Neural progenitor cell (in vitro differentiated cells): ENCODE measurements around the gene METTL1. TPM values are rescaled to one million over a fixed set of nuclear protein-coding genes. Genes with fewer than 3 reads are reported as not detected.

Experiments used
- DNase-seq: peaks from one replicate; pipeline ENCODE4 v3.0.0-alpha.2; 2016; ENCODE audit warnings: low spot score
- H2AFZ ChIP-seq: fragments of 200-600 bp; sonication (generic); replicated peaks from 2 replicates; pipeline ENCODE4 v1.6.1; 2016; ENCODE audit warnings: antibody characterized with exemption
- H3F3A ChIP-seq: fragments of 200-600 bp; sonication (generic); 2 replicates; pipeline ENCODE4 v1.6.1; 2016; ENCODE audit warnings: antibody characterized with exemption, low read depth
- H3K27ac ChIP-seq: fragments of 200-600 bp; sonication (generic); 2 replicates; pipeline ENCODE4 v1.5.1; 2016; ENCODE audit warnings: mild to moderate bottlenecking
- H3K27me3 ChIP-seq: fragments of 200-600 bp; sonication (generic); 2 replicates; pipeline ENCODE4 v1.6.1; 2016; ENCODE audit warnings: mild to moderate bottlenecking, moderate library complexity
- H3K36me3 ChIP-seq: fragments of 200-600 bp; sonication (generic); 2 replicates; pipeline ENCODE4 v1.5.1; 2016
- H3K4me1 ChIP-seq: fragments of 200-600 bp; sonication (generic); 2 replicates; pipeline ENCODE4 v1.6.1; 2016; ENCODE audit warnings: mixed run types
- H3K4me2 ChIP-seq: fragments of 200-600 bp; sonication (generic); 2 replicates; pipeline ENCODE4 v1.6.1; 2016
- H3K4me3 ChIP-seq: fragments of 200-600 bp; sonication (generic); 2 replicates; pipeline ENCODE4 v1.5.1; 2016
- H3K79me2 ChIP-seq: fragments of 200-600 bp; sonication (generic); 2 replicates; pipeline ENCODE4 v1.6.1; 2016; ENCODE audit warnings: low read depth
- H3K9ac ChIP-seq: fragments of 200-600 bp; sonication (generic); 2 replicates; pipeline ENCODE4 v1.6.1; 2016
- H3K9me3 ChIP-seq: fragments of 200-600 bp; sonication (generic); 2 replicates; pipeline ENCODE4 v1.5.1; 2016; ENCODE audit warnings: low read depth
- H4K20me1 ChIP-seq: fragments of 200-600 bp; sonication (generic); 2 replicates; pipeline ENCODE4 v1.6.1; 2016; ENCODE audit warnings: low read depth
- H3K27ac Mint-ChIP-seq: 3 replicates; pipeline ENCODE4 v1.8.0; 2021; ENCODE audit warnings: mixed read lengths
- H3K27me3 Mint-ChIP-seq: 2 replicates; pipeline ENCODE4 v1.8.0; 2022; ENCODE audit warnings: low read depth, mild to moderate bottlenecking, inconsistent platforms, moderate library complexity, mixed read lengths; ENCODE audit not compliant: insufficient read depth
- H3K36me3 Mint-ChIP-seq: 3 replicates; pipeline ENCODE4 v1.8.0; 2021; ENCODE audit warnings: mixed read lengths
- H3K4me1 Mint-ChIP-seq: 3 replicates; pipeline ENCODE4 v1.8.0; 2021; ENCODE audit warnings: mixed read lengths
- H3K4me3 Mint-ChIP-seq: 3 replicates; pipeline ENCODE4 v1.8.0; 2021; ENCODE audit warnings: mild to moderate bottlenecking, moderate library complexity, mixed read lengths
- H3K9me3 Mint-ChIP-seq: 3 replicates; pipeline ENCODE4 v1.8.0; 2020; ENCODE audit warnings: mixed read lengths
- EZH2 ChIP-seq: fragments of 200-600 bp; sonication (generic); IDR thresholded peaks from 2 replicates; pipeline ENCODE4 v1.6.1; 2017; ENCODE audit warnings: antibody characterized with exemption, mild to moderate bottlenecking, moderate library complexity
- EZH2phosphoT487 ChIP-seq: fragments of 200-600 bp; sonication (generic); IDR thresholded peaks from 2 replicates; pipeline ENCODE4 v1.6.1; 2017; ENCODE audit warnings: antibody characterized with exemption
- microRNA-seq: library from miRNA; unstranded; fragments of <30 nt; microRNA quantifications from one replicate; pipeline ENCODE4, GENCODE V29; 2016
- small RNA-seq: library from RNA; depleted of rRNA; stranded (forward); fragments of <200 nt; gene quantifications from one replicate; pipeline ENCODE3, GENCODE V24; 2015
- total RNA-seq: library from RNA; depleted of rRNA; stranded (reverse); fragments of >200 nt; gene quantifications from 2 replicates; pipeline ENCODE4 v1.2.3, GENCODE V29; 2015; ENCODE audit warnings: low replicate concordance
- TF ChIP-seq, protein P1 (sequence below): fragments of 200-600 bp; sonication (generic); IDR thresholded peaks from 2 replicates; pipeline ENCODE4 v1.5.1; 2017; ENCODE audit warnings: antibody characterized with exemption, mild to moderate bottlenecking

Gene METTL1
- total RNA-seq, 1 donor from 2014 or later, result 5.6 TPM

DNA sequence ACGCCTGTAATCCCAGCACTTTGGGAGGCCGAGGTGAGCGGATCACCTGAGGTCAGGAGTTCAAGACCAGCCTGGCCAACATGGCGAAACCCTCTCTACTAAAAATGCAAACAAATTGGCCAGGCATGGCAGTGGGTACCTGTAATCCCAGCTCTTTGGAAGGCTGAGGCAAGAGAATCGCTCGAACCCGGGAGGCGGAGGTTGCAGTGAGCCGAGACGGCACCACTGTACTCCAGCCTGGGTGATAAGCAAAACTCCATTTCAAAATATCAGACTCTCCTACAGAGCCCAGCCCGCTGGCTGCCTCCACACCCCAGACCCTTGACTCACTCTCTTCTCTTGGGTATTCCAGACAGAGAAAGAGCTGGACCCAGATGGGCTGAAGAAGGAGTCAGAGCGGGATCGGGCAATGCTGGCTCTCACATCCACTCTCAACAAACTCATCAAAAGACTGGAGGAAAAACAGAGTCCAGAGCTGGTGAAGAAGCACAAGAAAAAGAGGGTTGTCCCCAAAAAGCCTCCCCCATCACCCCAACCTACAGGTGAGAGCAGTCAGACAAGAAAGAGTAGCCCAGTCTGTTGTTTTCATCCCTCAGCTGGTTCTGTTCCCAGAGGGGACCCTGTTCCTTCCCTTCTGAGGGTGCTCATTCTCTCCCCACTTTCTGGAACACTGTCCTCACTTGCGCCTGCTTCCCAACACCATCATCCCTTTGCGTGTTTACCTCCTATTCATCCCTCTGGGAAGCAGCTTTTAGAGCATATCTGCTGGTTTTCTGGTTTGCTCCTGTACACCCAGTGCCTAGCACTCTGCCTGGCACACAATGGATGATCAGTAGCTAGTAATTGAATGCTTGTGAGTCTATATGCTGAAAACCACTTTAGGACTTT, 53.0 kb downstream of the METTL1 start:
- Histone ChIP-seq H3K27me3 (peaks cover 13% of the 10 kb centered on the region), H3K9ac (no peak overlapping the region), H3K27ac (no peak overlapping the region), H3K79me2 (no peaks in the 10 kb centered on the region), H4K20me1 (no peaks in the 10 kb centered on the region), H3K4me3 (no peak overlapping the region), H3K4me1 (no peaks in the 10 kb centered on the region), H3F3A (no peaks in the 10 kb centered on the region), H3K9me3 (no peaks in the 10 kb centered on the region), H2AFZ (no peak overlapping the region), H3K4me2 (no peak overlapping the region), H3K36me3 (no peaks in the 10 kb centered on the region)
- TF ChIP-seq EZH2phosphoT487 (no peak), EZH2 (no peak)
- TF ChIP-seq, protein P1, sequence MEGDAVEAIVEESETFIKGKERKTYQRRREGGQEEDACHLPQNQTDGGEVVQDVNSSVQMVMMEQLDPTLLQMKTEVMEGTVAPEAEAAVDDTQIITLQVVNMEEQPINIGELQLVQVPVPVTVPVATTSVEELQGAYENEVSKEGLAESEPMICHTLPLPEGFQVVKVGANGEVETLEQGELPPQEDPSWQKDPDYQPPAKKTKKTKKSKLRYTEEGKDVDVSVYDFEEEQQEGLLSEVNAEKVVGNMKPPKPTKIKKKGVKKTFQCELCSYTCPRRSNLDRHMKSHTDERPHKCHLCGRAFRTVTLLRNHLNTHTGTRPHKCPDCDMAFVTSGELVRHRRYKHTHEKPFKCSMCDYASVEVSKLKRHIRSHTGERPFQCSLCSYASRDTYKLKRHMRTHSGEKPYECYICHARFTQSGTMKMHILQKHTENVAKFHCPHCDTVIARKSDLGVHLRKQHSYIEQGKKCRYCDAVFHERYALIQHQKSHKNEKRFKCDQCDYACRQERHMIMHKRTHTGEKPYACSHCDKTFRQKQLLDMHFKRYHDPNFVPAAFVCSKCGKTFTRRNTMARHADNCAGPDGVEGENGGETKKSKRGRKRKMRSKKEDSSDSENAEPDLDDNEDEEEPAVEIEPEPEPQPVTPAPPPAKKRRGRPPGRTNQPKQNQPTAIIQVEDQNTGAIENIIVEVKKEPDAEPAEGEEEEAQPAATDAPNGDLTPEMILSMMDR, result no peak
- peaks cover 3% of the 10 kb centered on the region for H3K4me1 Mint-ChIP-seq
- no peak overlapping the region for H3K27ac Mint-ChIP-seq
- H3K27me3 Mint-ChIP-seq, result peaks cover 5% of the 10 kb centered on the region
- DNase-seq, result no peak
- no peak overlapping the region for H3K4me3 Mint-ChIP-seq
- H3K9me3 Mint-ChIP-seq, result no peaks in the 10 kb centered on the region
- peaks cover 5% of the 10 kb centered on the region for H3K36me3 Mint-ChIP-seq

Small RNA genes within 50 kb of the gene (microRNA-seq; reads per million reads assigned to microRNA genes)
- not detected for gene MIR6759

Small RNA genes within 50 kb of the gene (small RNA-seq; reads per million reads assigned to genes)
- not detected for gene RNU6-1083P

Other genes starting within 250 kb of the METTL1 start
- 3.6 and 5.4 TPM in 2 replicates for gene MBD6, start 249.3 kb downstream of the METTL1 start, total RNA-seq
- 147 and 192 TPM in 2 replicates for gene DCTN2, start 224.9 kb downstream of the METTL1 start, total RNA-seq
- gene KIF5A, start 222.1 kb downstream of the METTL1 start, total RNA-seq, result 7.9 and 8.6 TPM in 2 replicates
- gene PIP4K2C, start 180.9 kb downstream of the METTL1 start, total RNA-seq, result 15.5 and 23.4 TPM in 2 replicates
- 56.4 and 67.9 TPM in 2 replicates for gene DTX3, start 167.3 kb downstream of the METTL1 start, total RNA-seq
- 17.3 and 27.3 TPM in 2 replicates for gene ARHGEF25, start 160.7 kb downstream of the METTL1 start, total RNA-seq
- 0.28 and 1.1 TPM in 2 replicates for gene B4GALNT1, start 138.9 kb downstream of the METTL1 start, total RNA-seq
- 107 and 113 TPM in 2 replicates for gene OS9, start 78.0 kb downstream of the METTL1 start, total RNA-seq
- gene AGAP2, start 33.4 kb downstream of the METTL1 start, total RNA-seq, result 1.7 and 2.7 TPM in 2 replicates
- 57.6 and 61.3 TPM in 2 replicates for gene TSPAN31, start 27.1 kb downstream of the METTL1 start, total RNA-seq
- gene CDK4, start 19.8 kb downstream of the METTL1 start, total RNA-seq, result 169 and 348 TPM in 2 replicates
- gene MARCHF9, start 17.0 kb downstream of the METTL1 start, total RNA-seq, result 8.1 and 11.9 TPM in 2 replicates
- 0.17 and 0.99 TPM in 2 replicates for gene CYP27B1, start 5.0 kb downstream of the METTL1 start, total RNA-seq
- 2.1 and 4.8 TPM in 2 replicates for gene EEF1AKMT3, start 509 bp upstream of the METTL1 start, total RNA-seq
- gene TSFM, start 10.7 kb upstream of the METTL1 start, total RNA-seq, result 18.1 and 19.0 TPM in 2 replicates
- 0.12 and 0.37 TPM in 2 replicates for gene AVIL, start 46.6 kb upstream of the METTL1 start, total RNA-seq
- 43.6 and 73.2 TPM in 2 replicates for gene CTDSP2, start 74.6 kb upstream of the METTL1 start, total RNA-seq
- gene ATP23, start 169.5 kb upstream of the METTL1 start, total RNA-seq, result 6.3 and 11.4 TPM in 2 replicates